DND-41 (cell line): ENCODE data around the gene ARMH3.

ENCODE experiments used
- ATAC-seq: fragments of 200-7000 bp; cut with Tn5 transposase; 3 replicates; pipeline ENCODE4 v1.9.1; 2021; ENCODE audit warnings: low read depth; ENCODE audit not compliant: insufficient read depth
- DNase-seq: peaks from one replicate; pipeline ENCODE4 v3.0.0-alpha.2; 2020
- H2AFZ ChIP-seq: 2 replicates; pipeline ENCODE4 v1.6.0; 2012; ENCODE audit warnings: low read depth, low read length
- H3K27ac ChIP-seq: 2 replicates; pipeline ENCODE4 v1.5.1; 2012; ENCODE audit warnings: low read length, inconsistent platforms
- H3K27me3 ChIP-seq: fragments of 200-600 bp; sonication (generic); 2 replicates; pipeline ENCODE4 v1.6.0; 2012; ENCODE audit warnings: low read length, mild to moderate bottlenecking, inconsistent platforms; ENCODE audit not compliant: insufficient read depth, poor library complexity
- H3K36me3 ChIP-seq: 2 replicates; pipeline ENCODE4 v1.5.1; 2012; ENCODE audit warnings: low read length, inconsistent platforms; ENCODE audit not compliant: insufficient read depth
- H3K4me1 ChIP-seq: 2 replicates; pipeline ENCODE4 v1.5.1; 2012; ENCODE audit warnings: mild to moderate bottlenecking, low read length; ENCODE audit not compliant: insufficient read depth
- H3K4me2 ChIP-seq: 2 replicates; pipeline ENCODE4 v1.6.0; 2012; ENCODE audit warnings: mild to moderate bottlenecking, moderate library complexity, low read length, inconsistent platforms; ENCODE audit not compliant: insufficient read depth
- H3K4me3 ChIP-seq, 2 experiments: fragments of 200-600 bp in 1 of 2; shearing (Covaris generic) in 1 of 2; 2 replicates each; pipeline ENCODE4 v1.5.1; 2012 to 2016; ENCODE audit warnings: inconsistent platforms in 2 of 2, low read length in 2 of 2, mild to moderate bottlenecking in 2 of 2, low read depth in 1 of 2, moderate library complexity in 1 of 2
- H3K79me2 ChIP-seq: 2 replicates; pipeline ENCODE4 v1.6.0; 2012; ENCODE audit warnings: low read length, inconsistent platforms; ENCODE audit not compliant: insufficient read depth
- H3K9ac ChIP-seq: 2 replicates; pipeline ENCODE4 v1.6.0; 2012; ENCODE audit warnings: low read depth, mild to moderate bottlenecking, inconsistent platforms, low read length, moderate library complexity
- H3K9me3 ChIP-seq: 2 replicates; pipeline ENCODE4 v1.5.1; 2012; ENCODE audit warnings: low read length, moderate library complexity, mild to moderate bottlenecking, inconsistent platforms; ENCODE audit not compliant: insufficient read depth, severe bottlenecking
- H4K20me1 ChIP-seq: 2 replicates; pipeline ENCODE4 v1.6.0; 2012; ENCODE audit warnings: low read length; ENCODE audit not compliant: insufficient read depth
- EZH2 ChIP-seq: IDR thresholded peaks from 3 replicates; pipeline ENCODE4 v1.6.1; 2012; ENCODE audit warnings: borderline replicate concordance, low read depth, mild to moderate bottlenecking, moderate library complexity, low read length, inconsistent platforms; ENCODE audit not compliant: severe bottlenecking
- TF ChIP-seq, protein P1 (sequence below): IDR thresholded peaks from 2 replicates; pipeline ENCODE4 v1.5.1; 2012; ENCODE audit warnings: borderline replicate concordance, low read length, moderate library complexity, mild to moderate bottlenecking; ENCODE audit not compliant: poor library complexity, severe bottlenecking; ENCODE audit errors: extremely low read depth

Gene ARMH3

DNA sequence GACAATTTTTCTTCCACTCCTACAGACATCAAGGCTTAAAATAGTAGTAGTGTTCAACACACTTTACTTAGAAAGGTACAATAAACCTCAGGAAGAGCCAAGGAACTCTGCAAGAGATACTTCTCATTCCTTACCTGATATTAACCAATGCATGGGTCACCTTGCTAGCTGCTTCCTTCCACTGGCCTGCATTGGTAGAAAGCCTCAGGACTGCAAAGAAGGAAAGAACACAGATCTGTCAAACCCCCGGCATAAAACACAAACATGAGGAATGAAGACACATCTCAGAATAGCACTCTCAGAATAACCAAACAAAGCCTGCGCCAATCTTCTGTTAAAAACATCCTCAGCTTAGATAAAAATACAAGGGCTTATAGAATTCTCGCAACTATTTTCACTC, 116.2 kb downstream of the ARMH3 start:
- H3K4me2 ChIP-seq = no peak overlapping the region
- H3K36me3 ChIP-seq = peaks cover 32% of the 10 kb centered on the region
- H3K79me2 ChIP-seq = no peaks in the 10 kb centered on the region
- H2AFZ ChIP-seq = no peak overlapping the region
- ATAC-seq (no peak), DNase-seq (no peak)
- no peak overlapping the region for H3K4me3 ChIP-seq
- no peaks in the 10 kb centered on the region for H4K20me1 ChIP-seq
- no peaks in the 10 kb centered on the region for H3K9me3 ChIP-seq
- H3K9ac ChIP-seq = no peak overlapping the region
- no peak for TF ChIP-seq EZH2
- TF ChIP-seq, protein P1, sequence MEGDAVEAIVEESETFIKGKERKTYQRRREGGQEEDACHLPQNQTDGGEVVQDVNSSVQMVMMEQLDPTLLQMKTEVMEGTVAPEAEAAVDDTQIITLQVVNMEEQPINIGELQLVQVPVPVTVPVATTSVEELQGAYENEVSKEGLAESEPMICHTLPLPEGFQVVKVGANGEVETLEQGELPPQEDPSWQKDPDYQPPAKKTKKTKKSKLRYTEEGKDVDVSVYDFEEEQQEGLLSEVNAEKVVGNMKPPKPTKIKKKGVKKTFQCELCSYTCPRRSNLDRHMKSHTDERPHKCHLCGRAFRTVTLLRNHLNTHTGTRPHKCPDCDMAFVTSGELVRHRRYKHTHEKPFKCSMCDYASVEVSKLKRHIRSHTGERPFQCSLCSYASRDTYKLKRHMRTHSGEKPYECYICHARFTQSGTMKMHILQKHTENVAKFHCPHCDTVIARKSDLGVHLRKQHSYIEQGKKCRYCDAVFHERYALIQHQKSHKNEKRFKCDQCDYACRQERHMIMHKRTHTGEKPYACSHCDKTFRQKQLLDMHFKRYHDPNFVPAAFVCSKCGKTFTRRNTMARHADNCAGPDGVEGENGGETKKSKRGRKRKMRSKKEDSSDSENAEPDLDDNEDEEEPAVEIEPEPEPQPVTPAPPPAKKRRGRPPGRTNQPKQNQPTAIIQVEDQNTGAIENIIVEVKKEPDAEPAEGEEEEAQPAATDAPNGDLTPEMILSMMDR = no peak
- H3K27ac ChIP-seq = no peak overlapping the region
- no peaks in the 10 kb centered on the region for H3K27me3 ChIP-seq
- H3K4me1 ChIP-seq = no peaks in the 10 kb centered on the region

DNA sequence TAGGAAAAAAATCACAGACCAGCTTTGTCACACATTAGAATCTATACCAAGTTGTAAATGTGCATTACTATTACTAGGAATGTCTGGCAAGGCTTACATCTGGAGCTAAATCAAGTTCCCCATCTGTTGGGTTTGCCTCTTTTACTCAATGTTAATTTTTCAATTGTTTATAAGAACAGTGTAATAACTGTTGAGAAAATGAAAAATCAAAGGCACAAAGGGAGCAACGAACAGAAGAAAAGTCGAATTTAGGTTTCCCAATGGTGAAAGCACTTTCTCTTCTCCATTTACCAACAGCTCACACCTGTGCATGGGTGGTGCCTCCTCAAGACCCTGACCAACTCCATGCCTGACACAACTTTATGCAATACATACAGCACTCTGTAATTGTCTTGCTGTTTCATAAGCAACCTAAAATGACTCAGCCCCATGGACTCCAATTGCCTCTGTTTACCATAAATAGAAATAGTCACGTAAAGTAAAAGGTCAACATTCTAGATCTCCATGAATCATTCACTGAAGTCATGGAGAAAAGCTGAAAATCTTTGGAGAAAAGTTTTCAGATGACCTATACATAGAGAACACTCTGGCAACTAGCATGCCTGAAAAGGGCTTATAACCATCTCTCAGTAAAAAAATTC, 116.8 kb downstream of the ARMH3 start:
- H3K9me3 ChIP-seq = no peaks in the 10 kb centered on the region
- H3K36me3 ChIP-seq = peaks cover 32% of the 10 kb centered on the region
- no peaks in the 10 kb centered on the region for H4K20me1 ChIP-seq
- TF ChIP-seq EZH2 = no peak
- TF ChIP-seq, protein P1 = no peak
- no peaks in the 10 kb centered on the region for H3K79me2 ChIP-seq
- H3K27ac ChIP-seq = no peak overlapping the region
- no peak overlapping the region for H3K9ac ChIP-seq
- ATAC-seq = no peak
- H3K4me2 ChIP-seq = no peak overlapping the region
- DNase-seq = no peak
- H3K4me1 ChIP-seq = no peaks in the 10 kb centered on the region
- no peaks in the 10 kb centered on the region for H3K27me3 ChIP-seq
- H3K4me3 ChIP-seq = no peak overlapping the region
- no peak overlapping the region for H2AFZ ChIP-seq

DNA sequence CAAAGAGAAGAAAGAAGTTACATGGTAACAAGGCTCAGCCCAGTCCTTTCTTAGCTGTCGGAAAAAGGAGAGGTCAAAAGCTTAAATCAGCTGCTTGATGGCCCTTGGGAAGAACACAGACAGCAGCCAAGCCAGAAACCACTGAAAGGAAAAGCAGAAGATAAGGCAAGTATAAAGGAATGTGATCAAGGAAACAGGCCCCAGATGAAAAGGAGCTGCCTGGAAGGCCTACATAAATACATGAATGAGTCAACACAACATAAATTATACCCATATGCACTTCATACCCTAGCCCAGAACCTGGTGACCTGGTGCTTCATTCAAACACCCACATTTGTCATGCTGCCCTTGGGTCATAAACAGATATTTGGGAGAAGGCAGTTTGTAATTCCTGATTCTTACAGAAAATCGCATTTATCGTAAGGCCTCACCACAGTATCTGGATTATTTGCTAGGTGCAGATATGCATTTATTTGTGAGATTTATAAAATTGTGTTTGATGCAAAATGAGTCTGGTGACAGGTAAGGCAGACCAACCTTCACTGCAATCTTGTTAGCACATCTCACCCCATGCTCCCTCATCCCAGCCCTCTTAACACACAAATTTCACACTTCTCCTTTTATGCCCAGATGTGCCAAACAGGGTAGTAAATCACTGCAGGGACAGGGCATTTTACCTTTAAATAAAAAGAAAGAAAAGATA, 117.5 kb downstream of the ARMH3 start:
- DNase-seq = no peak
- no peak overlapping the region for H3K4me3 ChIP-seq
- no peak overlapping the region for H3K4me2 ChIP-seq
- H3K4me1 ChIP-seq = no peaks in the 10 kb centered on the region
- no peak for TF ChIP-seq EZH2
- TF ChIP-seq, protein P1 = no peak
- H3K36me3 ChIP-seq = peaks cover 34% of the 10 kb centered on the region
- no peaks in the 10 kb centered on the region for H4K20me1 ChIP-seq
- H3K9ac ChIP-seq = no peak overlapping the region
- H3K27me3 ChIP-seq = no peaks in the 10 kb centered on the region
- H2AFZ ChIP-seq = no peak overlapping the region
- ATAC-seq = no peak
- H3K9me3 ChIP-seq = no peaks in the 10 kb centered on the region
- no peaks in the 10 kb centered on the region for H3K79me2 ChIP-seq
- no peak overlapping the region for H3K27ac ChIP-seq

DNA sequence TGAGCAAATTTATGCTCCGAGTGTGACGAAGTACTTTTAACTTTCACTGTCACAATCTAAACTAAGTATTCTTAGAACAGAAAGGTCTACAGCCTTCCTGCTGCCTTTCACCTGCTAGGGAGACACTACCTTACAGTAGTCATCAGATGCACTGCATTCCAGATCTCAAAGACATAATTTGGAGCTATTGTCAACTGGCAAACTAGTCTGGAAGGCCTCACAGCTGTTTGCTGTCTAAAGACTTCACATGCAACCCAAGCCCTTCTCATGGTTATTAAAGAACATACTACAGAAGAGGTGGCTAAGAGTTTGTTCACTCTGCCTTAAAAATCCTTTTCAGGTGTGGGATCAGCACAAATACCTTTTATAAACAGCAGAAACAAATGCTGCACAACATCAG, 120.5 kb downstream of the ARMH3 start:
- H3K27ac ChIP-seq = no peak overlapping the region
- H3K27me3 ChIP-seq = no peaks in the 10 kb centered on the region
- H4K20me1 ChIP-seq = no peaks in the 10 kb centered on the region
- peaks cover 26% of the 10 kb centered on the region for H3K36me3 ChIP-seq
- H2AFZ ChIP-seq = no peak overlapping the region
- TF ChIP-seq, protein P1 = no peak
- TF ChIP-seq EZH2 = no peak
- H3K9me3 ChIP-seq = no peaks in the 10 kb centered on the region
- no peaks in the 10 kb centered on the region for H3K4me1 ChIP-seq
- no peak for DNase-seq
- H3K4me2 ChIP-seq = no peak overlapping the region
- no peaks in the 10 kb centered on the region for H3K79me2 ChIP-seq
- no peak for ATAC-seq
- H3K9ac ChIP-seq = no peak overlapping the region
- H3K4me3 ChIP-seq = no peak overlapping the region
